Parathyroid adenoma (tissue), 2 donors: Measurements from ENCODE around the gene TRPV4.
A peak's percentile ranks its signal among the peaks of the same experiment; 100 is the strongest.

ENCODE experiments used
- H2AFZ ChIP-seq: fragments of 300-600 bp; sonication (generic); one replicate; pipeline ENCODE4 v1.7.0; 2017; ENCODE audit warnings: antibody characterized with exemption, mild to moderate bottlenecking
- H3K27ac ChIP-seq: fragments of 300-600 bp; sonication (generic); one replicate; pipeline ENCODE4 v1.7.0; 2017
- H3K27me3 ChIP-seq: fragments of 300-600 bp; sonication (generic); one replicate; pipeline ENCODE4 v1.7.0; 2017; ENCODE audit warnings: low read length; ENCODE audit not compliant: control insufficient read depth, insufficient read depth
- H3K36me3 ChIP-seq: fragments of 300-600 bp; sonication (generic); one replicate; pipeline ENCODE4 v1.7.0; 2017; ENCODE audit warnings: low read length; ENCODE audit not compliant: control insufficient read depth, insufficient read depth
- H3K4me1 ChIP-seq: fragments of 300-600 bp; sonication (generic); one replicate; pipeline ENCODE4 v1.7.0; 2017; ENCODE audit warnings: control low read depth
- H3K4me2 ChIP-seq: fragments of 300-600 bp; sonication (generic); one replicate; pipeline ENCODE4 v1.7.0; 2017; ENCODE audit warnings: low read length
- H3K4me3 ChIP-seq: fragments of 300-600 bp; sonication (generic); one replicate; pipeline ENCODE4 v1.7.0; 2017; ENCODE audit warnings: low read depth, low read length
- H3K79me2 ChIP-seq: fragments of 300-600 bp; sonication (generic); one replicate; pipeline ENCODE4 v1.7.0; 2017; ENCODE audit warnings: control low read depth
- H3K9ac ChIP-seq: fragments of 300-600 bp; sonication (generic); one replicate; pipeline ENCODE4 v1.7.0; 2017; ENCODE audit warnings: mild to moderate bottlenecking
- H3K9me3 ChIP-seq: fragments of 300-600 bp; sonication (generic); one replicate; pipeline ENCODE4 v1.7.0; 2017; ENCODE audit warnings: low read length; ENCODE audit not compliant: control insufficient read depth
- CTCF ChIP-seq: fragments of 300-600 bp; sonication (generic); IDR thresholded peaks from one replicate; pipeline ENCODE4 v1.7.0; 2017; ENCODE audit warnings: antibody characterized with exemption, mild to moderate bottlenecking
- donor health status: primary hyperparathyroidism.

Gene TRPV4

GRCh38 chr12:109833307-109834189 lies at the start of gene TRPV4:
Gene TRPV4 (minus strand): TSS chr12:109833398. CDS start chr12:109814796, 18,602 bp downstream.
- H3K27ac ChIP-seq = no peak within 1 kb of the TSS
- H3K27me3 ChIP-seq = no peaks in the 10 kb centered on the region
- no peaks in the 10 kb centered on the region for H3K36me3 ChIP-seq
- H3K9ac ChIP-seq = no peak within 1 kb of the TSS
- no peaks in the 10 kb centered on the region for H3K9me3 ChIP-seq
- H3K4me1 ChIP-seq = no peaks in the 10 kb centered on the region
- no peaks in the 10 kb centered on the region for H3K79me2 ChIP-seq
- no peak for TF ChIP-seq CTCF
- H3K4me2 ChIP-seq = peak within 1 kb of the TSS; percentile 71
- H2AFZ ChIP-seq = peak within 1 kb of the TSS; percentile 78
- peak within 1 kb of the TSS; percentile 37 for H3K4me3 ChIP-seq

GRCh38 chr12:109881752-109882151 lies 48.6 kb upstream of the TRPV4 start:
- H3K27ac ChIP-seq = no peak overlapping the region
- H2AFZ ChIP-seq = no peak overlapping the region
- no peaks in the 10 kb centered on the region for H3K36me3 ChIP-seq
- H3K9me3 ChIP-seq = no peaks in the 10 kb centered on the region
- no peak for TF ChIP-seq CTCF
- no peaks in the 10 kb centered on the region for H3K4me1 ChIP-seq
- H3K27me3 ChIP-seq = no peaks in the 10 kb centered on the region
- H3K4me2 ChIP-seq = no peak overlapping the region
- H3K79me2 ChIP-seq = peaks cover 31% of the 10 kb centered on the region
- H3K9ac ChIP-seq = no peak overlapping the region
- H3K4me3 ChIP-seq = no peak overlapping the region

GRCh38 chr12:109880938-109881337 lies 47.7 kb upstream of the TRPV4 start:
- TF ChIP-seq CTCF = no peak
- H3K4me2 ChIP-seq = peak overlapping the region; percentile 93
- no peak overlapping the region for H3K9ac ChIP-seq
- H3K79me2 ChIP-seq = peaks cover 31% of the 10 kb centered on the region
- H2AFZ ChIP-seq = peak overlapping the region; percentile 87
- peak overlapping the region; percentile 66 for H3K4me3 ChIP-seq
- H3K27ac ChIP-seq = no peak overlapping the region
- no peaks in the 10 kb centered on the region for H3K9me3 ChIP-seq
- H3K27me3 ChIP-seq = no peaks in the 10 kb centered on the region
- no peaks in the 10 kb centered on the region for H3K36me3 ChIP-seq
- peaks cover 6% of the 10 kb centered on the region for H3K4me1 ChIP-seq

- Histone ChIP-seq H2AFZ (peak within 1 kb of the TSS; percentile 87), H3K4me3 (peak within 1 kb of the TSS; percentile 69), H3K4me1 (peaks cover 13% of the 10 kb centered on the region), H3K4me2 (peak within 1 kb of the TSS; percentile 93), H3K36me3 (no peaks in the 10 kb centered on the region), H3K27ac (peak within 1 kb of the TSS; percentile 26), H3K9ac (peak within 1 kb of the TSS; percentile 49), H3K79me2 (peaks cover 31% of the 10 kb centered on the region), H3K9me3 (no peaks in the 10 kb centered on the region), H3K27me3 (no peaks in the 10 kb centered on the region)
- no peak for TF ChIP-seq CTCF
Measured at GRCh38 chr12:109880043-109880931, 47.1 kb upstream of the TRPV4 start, which contains the start of gene GLTP. Gene GLTP (minus strand): TSS chr12:109880541. CDS start chr12:109880374, 167 bp downstream.
